GM19043 (cell line): Measurements from ENCODE around the gene PLIN4.

Source experiments
- ATAC-seq: cut with Tn5 transposase; IDR thresholded peaks from one replicate; pipeline ENCODE4 v1.9.1; 2021; ENCODE audit warnings: low read depth; ENCODE audit not compliant: unreplicated experiment

PLIN4 gene

DNA sequence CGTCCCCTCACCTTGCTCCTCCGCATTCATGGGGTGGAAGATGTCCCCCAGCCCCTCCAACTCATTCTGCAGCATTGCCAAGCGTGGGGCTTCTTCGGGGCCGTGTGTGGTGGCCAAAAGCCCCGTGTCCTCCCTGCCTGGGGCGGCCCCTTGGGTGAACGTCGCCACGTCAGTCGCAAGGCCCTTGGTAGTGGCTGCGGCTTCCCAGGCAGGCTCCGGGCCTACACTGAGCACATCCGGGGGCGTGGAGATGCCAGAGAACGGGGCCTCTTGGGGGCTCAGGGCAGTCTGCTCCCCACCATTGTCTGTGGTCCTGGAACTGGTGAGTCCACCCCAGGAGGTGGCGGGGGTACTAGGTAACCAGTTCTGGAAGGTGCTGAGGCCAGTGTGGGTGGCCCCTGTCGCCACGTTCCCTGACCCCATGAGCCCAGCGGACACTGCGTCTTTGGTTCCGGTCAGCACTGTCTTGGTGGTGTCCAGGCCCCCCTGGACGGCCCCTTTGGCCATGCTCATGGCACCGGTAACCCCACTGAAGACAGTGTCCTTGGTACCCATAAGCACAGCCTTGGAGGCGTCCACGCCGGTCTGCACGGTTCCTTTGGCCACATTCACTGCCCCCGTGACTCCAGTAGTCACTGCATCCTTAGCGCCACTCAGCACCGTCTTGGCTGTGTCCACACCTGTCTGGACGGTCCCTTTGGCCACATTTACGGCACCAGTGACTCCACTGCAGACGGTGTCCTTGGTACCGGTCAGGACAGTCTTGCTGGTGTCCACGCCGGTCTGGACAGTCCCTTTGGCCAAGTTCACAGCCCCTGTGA lies 7.6 kb downstream of the PLIN4 start:
- ATAC-seq, result no peak

DNA sequence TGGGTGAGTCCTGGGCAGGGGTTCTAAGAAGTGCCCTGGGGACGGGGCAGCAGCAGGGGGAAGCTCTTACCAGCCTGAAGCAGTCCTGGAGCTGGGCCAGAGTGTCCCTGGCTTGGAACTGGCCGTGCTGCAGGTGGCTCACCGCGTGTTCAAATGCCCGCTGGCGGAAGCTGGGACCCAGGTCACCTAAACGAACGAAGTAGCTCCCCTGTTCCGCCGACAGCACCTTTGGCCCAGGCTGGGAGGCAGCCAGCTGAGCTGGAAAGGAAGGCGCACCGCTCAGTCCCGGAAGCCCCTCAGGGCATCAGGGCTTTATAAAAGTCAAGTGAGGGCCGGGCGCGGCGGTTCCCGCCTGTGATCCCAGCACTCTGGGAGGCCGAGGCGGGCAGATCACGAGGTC lies 9.6 kb downstream of the PLIN4 start:
- no peak for ATAC-seq

- no peak for ATAC-seq
Measured at GRCh38 chr19:4507804-4508203, 10.5 kb downstream of the PLIN4 start.

DNA sequence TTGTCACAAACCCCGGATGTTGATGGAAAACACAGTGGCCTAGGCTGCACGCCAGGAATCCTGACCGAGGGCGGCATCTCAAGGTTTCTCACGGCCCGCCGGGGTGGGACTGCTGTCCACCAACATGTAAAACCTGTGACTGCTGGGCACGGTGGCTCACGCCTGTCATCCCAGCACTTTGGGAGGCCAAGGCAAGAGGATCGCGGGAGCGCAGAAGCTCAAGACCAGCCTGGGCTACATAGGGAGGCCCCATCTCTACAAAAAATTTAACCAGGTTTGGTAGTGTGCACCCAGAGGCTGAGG lies 11.2 kb downstream of the PLIN4 start:
- ATAC-seq, result no peak

- no peak for ATAC-seq
Measured at GRCh38 chr19:4506449-4507149, 11.7 kb downstream of the PLIN4 start.

DNA sequence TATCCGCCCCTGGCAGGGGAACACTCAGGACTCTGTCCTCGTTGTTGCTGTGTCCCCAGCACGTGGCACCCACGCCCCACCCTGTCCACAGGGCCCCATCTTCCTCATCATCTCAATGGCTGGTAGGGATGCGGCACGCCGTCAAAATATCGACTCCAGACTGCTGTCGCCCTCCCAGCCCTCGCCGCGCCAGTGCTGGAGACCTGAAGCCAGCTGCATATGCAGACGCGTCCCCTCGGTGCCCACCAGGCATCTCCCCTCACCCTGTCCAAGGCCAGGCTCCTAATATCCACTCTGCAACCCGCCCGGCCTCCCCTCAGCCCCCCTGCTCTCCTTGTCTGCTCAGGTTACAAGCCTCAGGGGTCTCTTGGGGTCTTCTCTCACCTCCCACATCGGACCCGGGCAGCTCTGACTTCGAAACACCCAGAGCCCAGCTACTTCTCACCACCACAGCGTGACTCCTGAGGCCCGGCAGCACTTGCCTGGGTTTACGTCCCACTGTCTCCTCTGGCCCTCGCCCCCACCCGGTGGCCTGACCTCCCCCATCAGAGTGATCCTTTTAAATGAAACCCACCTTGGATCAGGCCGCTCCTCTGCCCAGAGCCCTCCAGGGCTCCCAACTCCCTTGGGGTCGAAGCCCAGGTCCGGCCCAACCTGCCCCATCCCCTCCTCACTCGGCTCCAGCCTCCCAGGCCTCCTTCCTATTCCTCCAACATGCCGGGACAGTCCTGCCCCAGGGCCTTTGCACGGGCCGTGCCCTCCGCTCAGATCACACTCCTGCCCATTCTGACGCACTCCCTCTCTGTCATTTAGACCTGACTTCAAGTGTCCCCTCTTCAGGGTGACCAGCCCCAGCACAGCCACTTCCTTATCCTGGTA lies 12.5 kb downstream of the PLIN4 start:
- no peak for ATAC-seq

GRCh38 chr19:4504891-4505569 lies 13.3 kb downstream of the PLIN4 start:
- no peak for ATAC-seq

- no peak for ATAC-seq
Measured at GRCh38 chr19:4504297-4504701, 14.0 kb downstream of the PLIN4 start.

- ATAC-seq, result no peak
Measured at GRCh38 chr19:4503825-4504170, 14.5 kb downstream of the PLIN4 start.

DNA sequence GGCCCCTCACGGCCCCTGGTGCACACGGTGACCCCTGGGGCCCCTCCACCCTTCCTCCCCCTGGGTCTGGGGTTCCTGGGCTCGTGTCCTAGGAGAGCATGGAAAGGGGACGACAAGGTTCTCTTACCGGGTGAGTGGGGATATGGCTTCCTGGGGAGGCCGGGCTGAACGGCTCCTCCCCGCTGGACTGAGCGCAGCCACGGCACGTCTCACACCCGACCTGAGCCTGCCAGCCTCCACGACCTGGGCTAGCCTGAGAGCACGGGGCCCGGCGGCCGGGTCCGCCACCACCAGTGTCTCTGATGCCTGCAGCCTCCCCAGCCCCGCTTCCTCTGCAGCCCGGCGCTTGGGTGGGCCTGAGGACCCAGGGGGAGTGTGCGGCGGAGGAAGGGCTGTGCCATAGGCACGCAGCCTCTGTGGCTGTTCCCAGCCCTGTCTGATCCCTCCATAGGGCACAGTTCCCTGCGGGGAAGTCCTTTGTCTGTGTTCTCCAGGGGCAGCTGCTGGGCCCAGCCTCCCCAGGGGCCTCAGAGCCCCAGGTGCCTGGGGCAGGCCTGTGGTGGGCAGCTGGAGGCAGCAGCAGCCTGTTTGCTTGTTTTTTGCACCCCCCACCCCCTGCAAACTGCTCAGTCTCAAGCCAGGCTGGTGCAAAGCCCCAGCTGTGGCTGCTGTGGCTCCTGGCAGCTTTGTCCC lies 15.0 kb downstream of the PLIN4 start:
- ATAC-seq, result no peak

- ATAC-seq, result no peak
Measured at GRCh38 chr19:4502282-4503131, 15.8 kb downstream of the PLIN4 start.

GRCh38 chr19:4501691-4502090 lies 16.6 kb downstream of the PLIN4 start:
- no peak for ATAC-seq

- no peak for ATAC-seq
Measured at GRCh38 chr19:4500841-4501591, 17.3 kb downstream of the PLIN4 start.

DNA sequence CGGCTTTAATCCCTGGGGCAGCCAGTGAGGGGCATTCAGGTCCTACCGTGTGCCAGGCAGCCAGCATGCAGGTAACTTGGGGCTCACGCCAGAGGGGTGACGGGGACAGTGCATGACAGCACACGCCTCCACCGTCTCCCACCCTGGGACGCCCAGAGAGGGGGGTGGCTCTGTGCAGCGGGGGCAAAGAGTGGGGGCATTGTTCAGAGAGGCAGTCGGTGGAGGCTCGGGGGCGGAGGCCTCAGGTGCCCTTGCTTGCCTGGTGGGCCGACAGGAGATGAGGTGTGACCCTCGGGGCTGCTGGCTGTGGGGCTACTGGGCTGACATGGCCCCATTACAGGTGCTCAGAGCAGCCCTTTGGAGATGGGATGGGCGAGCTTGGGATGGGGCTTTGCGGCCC lies 18.4 kb downstream of the PLIN4 start:
- ATAC-seq, result no peak

- no peak for ATAC-seq
Measured at GRCh38 chr19:4499318-4499717, 19.0 kb downstream of the PLIN4 start.

GRCh38 chr19:4498694-4499093 lies 19.6 kb downstream of the PLIN4 start:
- ATAC-seq, result no peak

- no peak for ATAC-seq
Measured at GRCh38 chr19:4497770-4498389, 20.4 kb downstream of the PLIN4 start.

DNA sequence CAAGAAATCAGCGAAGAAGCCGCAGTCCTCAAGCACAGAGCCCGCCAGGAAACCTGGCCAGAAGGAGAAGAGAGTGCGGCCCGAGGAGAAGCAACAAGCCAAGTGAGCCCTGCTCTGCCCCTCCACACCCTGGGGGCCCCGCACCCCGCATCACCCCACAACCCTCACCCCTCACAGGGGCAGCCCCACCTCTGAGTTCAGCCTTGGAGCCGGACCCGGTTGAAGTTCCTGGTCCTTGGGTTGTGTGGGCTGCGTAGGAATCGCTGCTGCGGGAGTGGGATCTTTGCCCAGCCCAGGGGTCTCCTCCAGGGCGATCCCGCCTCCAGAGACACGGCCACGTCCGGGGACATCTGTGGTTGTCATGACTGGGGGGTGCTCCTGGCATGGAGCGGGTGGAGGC lies 22.0 kb downstream of the PLIN4 start:
- ATAC-seq, result no peak
